GM13976 (cell line): ENCODE results near the gene IL25.
"Not testable (repeated sequence)": the region's sequence is repeated elsewhere in the genome, so short reads cannot be mapped to it uniquely, and the experiment has no call there.

Experiments used
- DNase-seq: peaks from one replicate; pipeline ENCODE4 v3.0.0; 2012; ENCODE audit warnings: low spot score
- CTCF ChIP-seq: IDR thresholded peaks from 2 replicates; pipeline ENCODE4 v1.5.1; 2012; ENCODE audit warnings: borderline replicate concordance, mild to moderate bottlenecking; ENCODE audit not compliant: insufficient read depth; ENCODE audit errors: extremely low read depth, missing control alignments, control extremely low read depth
- in situ Hi-C: fragments of 300-500 bp; cut with MboI; formaldehyde crosslinking; loops from one replicate; pipeline ENCODE4 v1.12.0; 2022; ENCODE audit warnings: low sequenced_read_pairs, mixed read lengths, inconsistent platforms; ENCODE audit not compliant: unreplicated experiment

Gene IL25

GRCh38 chr14:23388996-23389395 is 16.4 kb downstream of the IL25 start:
- in situ Hi-C loops, result no loop called here
- no peak for TF ChIP-seq CTCF

GRCh38 chr14:23389396-23389795 is 16.8 kb downstream of the IL25 start:
- DNase-seq, result no peak
- in situ Hi-C loops, result no loop called here
- no peak for TF ChIP-seq CTCF

More at GRCh38 chr14:23388996-23389395, 16.4 kb downstream of the IL25 start:
- no peak for DNase-seq

GRCh38 chr14:23389871-23390270 is 17.3 kb downstream of the IL25 start:
- in situ Hi-C loops, DNase-seq: not testable (repeated sequence)

- in situ Hi-C loops, result no loop called here
- TF ChIP-seq CTCF, result no peak
- DNase-seq, result no peak
These were observed 20.0 kb downstream of the IL25 start for GRCh38 chr14:23392613-23393012.

GRCh38 chr14:23396126-23396525 is 23.5 kb downstream of the IL25 start:
- in situ Hi-C loops, result no loop called here
- DNase-seq, result no peak
- TF ChIP-seq CTCF, result no peak

GRCh38 chr14:23396781-23397407 is 24.3 kb downstream of the IL25 start:
- TF ChIP-seq CTCF, result no peak
- DNase-seq, result no peak
- in situ Hi-C loops, result no loop called here

- no peak for DNase-seq
- in situ Hi-C loops, result no loop called here
- no peak for TF ChIP-seq CTCF
These were observed 25.7 kb downstream of the IL25 start for GRCh38 chr14:23398348-23398747.
